ENCODE data around the gene USPL1. TPM values are rescaled to one million over a fixed set of nuclear protein-coding genes. Genes with fewer than 3 reads are reported as not detected.
"Not testable (repeated sequence)": the region's sequence is repeated elsewhere in the genome, so short reads cannot be mapped to it uniquely, and the experiment has no call there.

Gene USPL1
- total and polyA plus RNA-seq, 5 donors: 5.7 to 12.3 (median 10.4) TPM

- Histone ChIP-seq H3K27me3 (ENCODE audit: control insufficient read depth, insufficient read depth) (no peaks in the 10 kb centered on the region), H3K4me3 (ENCODE audit: low read length) (no peak overlapping the region), H3K27ac (ENCODE audit: low read length) (no peak overlapping the region), H3K4me1 (ENCODE audit: control insufficient read depth, insufficient read depth, low read length) (no peaks in the 10 kb centered on the region), H3K9me3 (ENCODE audit: control insufficient read depth, low read length) (no peaks in the 10 kb centered on the region)
- intact Hi-C loops (cut with DNase I): no loop called here
- no peak for ATAC-seq
- 78% methylated on average over 4 of the region's 4 CpGs for WGBS
- DNase-seq: no peak
Observed at GRCh38 chr13:30638301-30638700, 20.6 kb downstream of the USPL1 start.

- H3K27ac ChIP-seq (ENCODE audit: low read length): no peak overlapping the region
- 74% methylated on average over 4 of the region's 4 CpGs for WGBS
- DNase-seq (no peak), ATAC-seq (no peak)
- intact Hi-C loops (cut with DNase I): no loop called here
- no peaks in the 10 kb centered on the region for H3K9me3 ChIP-seq (ENCODE audit: control insufficient read depth, low read length)
- no peak overlapping the region for H3K4me3 ChIP-seq (ENCODE audit: low read length)
- H3K27me3 ChIP-seq (ENCODE audit: control insufficient read depth, insufficient read depth): no peaks in the 10 kb centered on the region
- no peaks in the 10 kb centered on the region for H3K4me1 ChIP-seq (ENCODE audit: control insufficient read depth, insufficient read depth, low read length)
Observed at GRCh38 chr13:30639671-30640070, 22.0 kb downstream of the USPL1 start.

GRCh38 chr13:30641173-30641572 lies 23.5 kb downstream of the USPL1 start:
- H3K9me3 ChIP-seq (ENCODE audit: control insufficient read depth, low read length); H3K27ac ChIP-seq (ENCODE audit: low read length); DNase-seq; H3K4me3 ChIP-seq (ENCODE audit: low read length); H3K27me3 ChIP-seq (ENCODE audit: control insufficient read depth, insufficient read depth); intact Hi-C loops (cut with DNase I); H3K4me1 ChIP-seq (ENCODE audit: control insufficient read depth, insufficient read depth, low read length); ATAC-seq: not testable (repeated sequence)
- WGBS: 93% methylated on average over 1 of the region's 1 CpG

- ATAC-seq: no peak
- no peak overlapping the region for H3K4me3 ChIP-seq (ENCODE audit: low read length)
- no peaks in the 10 kb centered on the region for H3K27me3 ChIP-seq (ENCODE audit: control insufficient read depth, insufficient read depth)
- DNase-seq: no peak
- no peak overlapping the region for H3K27ac ChIP-seq (ENCODE audit: low read length)
- peaks cover 2% of the 10 kb centered on the region for H3K4me1 ChIP-seq (ENCODE audit: control insufficient read depth, insufficient read depth, low read length)
- intact Hi-C loops (cut with DNase I): no loop called here
- H3K9me3 ChIP-seq (ENCODE audit: control insufficient read depth, low read length): no peaks in the 10 kb centered on the region
Observed at GRCh38 chr13:30645629-30646028, 27.9 kb downstream of the USPL1 start.

- WGBS: 80% methylated on average over 3 of the region's 3 CpGs
- intact Hi-C loops (cut with DNase I): no loop called here
- Histone ChIP-seq H3K4me1 (ENCODE audit: control insufficient read depth, insufficient read depth, low read length) (peaks cover 2% of the 10 kb centered on the region), H3K27me3 (ENCODE audit: control insufficient read depth, insufficient read depth) (no peaks in the 10 kb centered on the region), H3K27ac (ENCODE audit: low read length) (no peak overlapping the region), H3K9me3 (ENCODE audit: control insufficient read depth, low read length) (no peaks in the 10 kb centered on the region), H3K4me3 (ENCODE audit: low read length) (no peak overlapping the region)
- ATAC-seq: no peak
- DNase-seq: no peak
Observed at GRCh38 chr13:30647420-30647819, 29.7 kb downstream of the USPL1 start.

GRCh38 chr13:30647824-30648521 lies 30.3 kb downstream of the USPL1 start:
- no peaks in the 10 kb centered on the region for H3K9me3 ChIP-seq (ENCODE audit: control insufficient read depth, low read length)
- 87% methylated on average over 6 of the region's 6 CpGs for WGBS
- H3K4me3 ChIP-seq (ENCODE audit: low read length): no peak overlapping the region
- H3K27me3 ChIP-seq (ENCODE audit: control insufficient read depth, insufficient read depth): no peaks in the 10 kb centered on the region
- DNase-seq (no peak), ATAC-seq (no peak)
- intact Hi-C loops (cut with DNase I): no loop called here
- peaks cover 2% of the 10 kb centered on the region for H3K4me1 ChIP-seq (ENCODE audit: control insufficient read depth, insufficient read depth, low read length)
- H3K27ac ChIP-seq (ENCODE audit: low read length): no peak overlapping the region

GRCh38 chr13:30648522-30649012 lies 30.8 kb downstream of the USPL1 start:
- 85% methylated on average over 4 of the region's 4 CpGs for WGBS
- Histone ChIP-seq H3K27me3 (ENCODE audit: control insufficient read depth, insufficient read depth) (no peaks in the 10 kb centered on the region), H3K4me1 (ENCODE audit: control insufficient read depth, insufficient read depth, low read length) (peaks cover 2% of the 10 kb centered on the region), H3K9me3 (ENCODE audit: control insufficient read depth, low read length) (no peaks in the 10 kb centered on the region), H3K27ac (ENCODE audit: low read length) (no peak overlapping the region), H3K4me3 (ENCODE audit: low read length) (no peak overlapping the region)
- intact Hi-C loops (cut with DNase I): no loop called here
- no peak for ATAC-seq
- no peak for DNase-seq

GRCh38 chr13:30651648-30652047 lies 33.9 kb downstream of the USPL1 start:
- intact Hi-C loops (cut with DNase I); ATAC-seq; H3K4me1 ChIP-seq (ENCODE audit: control insufficient read depth, insufficient read depth, low read length); DNase-seq; H3K9me3 ChIP-seq (ENCODE audit: control insufficient read depth, low read length); H3K27me3 ChIP-seq (ENCODE audit: control insufficient read depth, insufficient read depth); H3K4me3 ChIP-seq (ENCODE audit: low read length); H3K27ac ChIP-seq (ENCODE audit: low read length): not testable (repeated sequence)
- 91% methylated on average over 5 of the region's 5 CpGs for WGBS

GRCh38 chr13:30652746-30653386 lies 35.1 kb downstream of the USPL1 start:
- intact Hi-C loops (cut with DNase I): no loop called here
- no peak overlapping the region for H3K27ac ChIP-seq (ENCODE audit: low read length)
- 79% methylated on average over 1 of the region's 1 CpG for WGBS

GRCh38 chr13:30654430-30654829 lies 36.7 kb downstream of the USPL1 start:
- Histone ChIP-seq H3K4me1 (ENCODE audit: control insufficient read depth, insufficient read depth, low read length) (no peaks in the 10 kb centered on the region), H3K27me3 (ENCODE audit: control insufficient read depth, insufficient read depth) (no peaks in the 10 kb centered on the region), H3K27ac (ENCODE audit: low read length) (no peak overlapping the region), H3K4me3 (ENCODE audit: low read length) (no peak overlapping the region), H3K9me3 (ENCODE audit: control insufficient read depth, low read length) (no peaks in the 10 kb centered on the region)
- no peak for ATAC-seq
- WGBS: 90% methylated on average over 1 of the region's 1 CpG
- DNase-seq: no peak
- intact Hi-C loops (cut with DNase I): no loop called here

More at GRCh38 chr13:30652746-30653386, 35.1 kb downstream of the USPL1 start:
- Histone ChIP-seq H3K4me3 (ENCODE audit: low read length) (no peak overlapping the region), H3K4me1 (ENCODE audit: control insufficient read depth, insufficient read depth, low read length) (peaks cover 2% of the 10 kb centered on the region), H3K9me3 (ENCODE audit: control insufficient read depth, low read length) (no peaks in the 10 kb centered on the region), H3K27me3 (ENCODE audit: control insufficient read depth, insufficient read depth) (no peaks in the 10 kb centered on the region)
- ATAC-seq (no peak), DNase-seq (no peak)

GRCh38 chr13:30656178-30656577 lies 38.5 kb downstream of the USPL1 start:
- Histone ChIP-seq H3K27ac (ENCODE audit: low read length) (no peak overlapping the region), H3K27me3 (ENCODE audit: control insufficient read depth, insufficient read depth) (no peaks in the 10 kb centered on the region), H3K4me3 (ENCODE audit: low read length) (no peak overlapping the region), H3K9me3 (ENCODE audit: control insufficient read depth, low read length) (no peaks in the 10 kb centered on the region), H3K4me1 (ENCODE audit: control insufficient read depth, insufficient read depth, low read length) (peaks cover 3% of the 10 kb centered on the region)
- WGBS: 95% methylated on average over 3 of the region's 3 CpGs
- intact Hi-C loops (cut with DNase I): no loop called here
- DNase-seq (no peak), ATAC-seq (no peak)
